ENCODE data around the gene RBM39. TPM values are rescaled to one million over a fixed set of nuclear protein-coding genes. Genes with fewer than 3 reads are reported as not detected.

RBM39 gene
- total and polyA plus RNA-seq, 2 of the 8 experiments (the other 6 are each of a cell fraction or from before 2014, with no cell fraction given), result 78.0 to 219 TPM

- Histone ChIP-seq H3K36me3 (ENCODE audit: control insufficient read depth in 2 of 4, insufficient read depth in 4 of 4, low read length in 3 of 4) (peaks cover 4 to 20% (median 16%) of the 10 kb centered on the region in 4 experiments; a peak in 7 of 8 replicates), H2BK5ac (ENCODE audit: low read depth, low read length) (no peak overlapping the region), H3K23ac (ENCODE audit: insufficient read length) (no peak overlapping the region), H2AK5ac (ENCODE audit: low read depth, low read length) (no peak overlapping the region), H3K4me3 (ENCODE audit: extremely low read depth in 1 of 4, insufficient read depth in 2 of 4, low read depth in 3 of 4, low read length in 4 of 4) (peak overlapping the region in 1 of 4 experiments; percentile 79; a peak in 2 of 8 replicates), H4K91ac (replicated peaks; ENCODE audit: insufficient read length, low read length) (no peak overlapping the region), H3K4ac (replicated peaks; ENCODE audit: insufficient read length, low read depth, low read length) (no peak overlapping the region), H3K18ac (ENCODE audit: extremely low read depth, low read length) (no peak overlapping the region), H2BK15ac (ENCODE audit: low read length) (no peak overlapping the region), H3K23me2 (ENCODE audit: low read depth, low read length) (0 out of 2 replicates have a peak, but pooled peaks cover 4% of the 10 kb centered on the region), H2BK20ac (ENCODE audit: low read length) (no peak overlapping the region), H3K4me2 (ENCODE audit: insufficient read depth in 1 of 2, low read depth in 2 of 2, low read length in 2 of 2) (peak overlapping the region; percentile 67 to 68; a peak in 2 of 4 replicates), H2BK12ac (ENCODE audit: low read depth, low read length) (no peak overlapping the region), H3K4me1 (replicated peaks in 1 of 4; ENCODE audit: control insufficient read depth in 3 of 4, insufficient read depth in 4 of 4, low read length in 3 of 4) (peaks cover 0 to 4% (median 4%) of the 10 kb centered on the region in 4 experiments; a peak in 3 of 7 replicates), H2AFZ (ENCODE audit: low read length) (no peak overlapping the region), H4K5ac (ENCODE audit: insufficient read length, low read depth, low read length) (no peak overlapping the region), H3K9ac (replicated peaks in 1 of 4; ENCODE audit: extremely low read depth in 1 of 4, low read depth in 3 of 4, low read length in 3 of 4) (no peak overlapping the region), H3K79me1 (ENCODE audit: low read depth, low read length) (no peaks in the 10 kb centered on the region), H3K9me3 (ENCODE audit: insufficient read depth in 2 of 2, low read depth in 1 of 2, low read length in 1 of 2) (no peaks in the 10 kb centered on the region), H3K14ac (ENCODE audit: insufficient read length) (no peak overlapping the region), H4K20me1 (replicated peaks in 1 of 2; ENCODE audit: control insufficient read depth in 1 of 2, insufficient read depth in 2 of 2, low read length in 2 of 2) (peaks cover 9 to 10% of the 10 kb centered on the region in 2 experiments), H4K8ac (ENCODE audit: extremely low read depth, insufficient read depth, low read length) (no peak overlapping the region), H2BK120ac (replicated peaks; ENCODE audit: low read depth, low read length) (no peak overlapping the region), H3K79me2 (ENCODE audit: control insufficient read depth in 1 of 2, insufficient read depth in 2 of 2, low read length in 2 of 2) (peaks cover 20 to 36% of the 10 kb centered on the region in 2 experiments), H3K27me3 (replicated peaks in 1 of 4; ENCODE audit: control insufficient read depth in 3 of 4, extremely low read depth in 1 of 4, insufficient read depth in 3 of 4, low read length in 3 of 4) (no peaks in the 10 kb centered on the region), H3K27ac (ENCODE audit: low read depth, low read length) (no peak overlapping the region), H3K56ac (replicated peaks; ENCODE audit: insufficient read length, low read depth, low read length) (no peak overlapping the region)
- ChIA-PET POLR2A (ENCODE audit: partially characterized antibody) (interaction anchor here (0.6 to 45.3 kb wide), 16 partner anchors 11 to 653 kb away, joined by 3 to 2341 read pairs (median 7); partner anchors contain the start of genes CPNE1, NFS1, PHF20 and RBM12), CTCF (ENCODE audit: partially characterized antibody) (interaction anchor here (0.6 to 2.5 kb wide), 8 partner anchors 15 to 339 kb away, joined by 3 to 8 read pairs (median 4); partner anchors contain the start of genes NFS1, ROMO1 and SCAND1)
- no peak for FAIRE-seq
- no peak for DNase-seq (ENCODE audit: low read depth in 1 of 2, low spot score in 2 of 2)
- WGBS, 2 experiments (ENCODE audit: extremely low coverage in 1 of 2, insufficient coverage in 1 of 2, insufficient read length in 1 of 2, insufficient replicate concordance in 2 of 2, low coverage in 1 of 2, low lambda C conversion rate in 2 of 2, missing lambda C conversion rate in 1 of 2), result 91% methylated on average over 15 of the region's 15 CpGs; no CpG with 5 or more reads in 1 of the 2 experiments
- TF ChIP-seq ATF2 (IDR thresholded peaks at IDR 0.05; ENCODE audit: low read length), result no peak
- no peak for TF ChIP-seq SIRT6 (IDR thresholded peaks at IDR 0.05; ENCODE audit: low read length)
- no peak for TF ChIP-seq KDM5A (IDR thresholded peaks at IDR 0.05; ENCODE audit: low read length)
- TF ChIP-seq RFX5 (IDR thresholded peaks at IDR 0.05; ENCODE audit: borderline replicate concordance, low read depth, low read length), result no peak
- no peak for TF ChIP-seq KDM1A (IDR thresholded peaks at IDR 0.05; ENCODE audit: borderline replicate concordance, low read length)
- TF ChIP-seq POU5F1 (IDR thresholded peaks at IDR 0.05; ENCODE audit: low read depth, low read length), result no peak
- no peak for TF ChIP-seq USF2 (IDR thresholded peaks at IDR 0.05; ENCODE audit: low read length)
- TF ChIP-seq KDM4A (IDR thresholded peaks at IDR 0.05; ENCODE audit: low read depth, low read length, severe bottlenecking), result no peak
Observed at GRCh38 chr20:35743693-35744491, 1.8 kb upstream of the RBM39 start.
